Measurements from ENCODE around the gene SPP2.

Gene SPP2

GRCh38 chr2:234050455-234051135 lies at the start of gene SPP2:
Gene SPP2 (plus strand): TSS chr2:234050702. CDS start chr2:234050787, 85 bp downstream.
- no peak within 1 kb of the TSS for H3K27ac ChIP-seq
- TF ChIP-seq ZFX (IDR thresholded peaks at IDR 0.05): no peak
- TF ChIP-seq CTCF (conservative IDR thresholded peaks at IDR 0.05): no peak

GRCh38 chr2:234001380-234002160 lies 48.9 kb upstream of the SPP2 start:
- H3K27ac ChIP-seq: no peak overlapping the region
- no peak for TF ChIP-seq ZFX (IDR thresholded peaks at IDR 0.05)
- no peak for TF ChIP-seq CTCF (conservative IDR thresholded peaks at IDR 0.05)

DNA sequence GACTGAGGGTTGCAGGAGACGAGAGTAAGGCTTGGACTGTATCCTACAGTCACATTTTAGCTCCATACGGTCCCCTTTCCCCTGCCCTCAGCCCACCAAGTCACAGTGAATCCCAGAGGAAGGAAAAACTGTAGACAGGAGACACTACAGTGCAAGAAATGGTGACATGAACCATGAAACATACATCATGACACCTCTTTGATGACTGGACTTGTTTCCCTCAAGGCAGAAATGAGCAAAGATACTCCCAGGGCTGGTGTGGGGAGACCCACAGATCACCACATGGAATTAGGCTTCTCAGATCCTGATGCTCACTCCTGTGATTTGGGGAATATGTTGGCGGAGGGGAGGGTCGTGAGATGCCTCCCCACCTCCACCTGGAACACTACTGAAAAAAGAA lies 48.2 kb upstream of the SPP2 start:
- TF ChIP-seq CTCF (conservative IDR thresholded peaks at IDR 0.05) (no peak), ZFX (IDR thresholded peaks at IDR 0.05) (no peak)
- no peak overlapping the region for H3K27ac ChIP-seq

- TF ChIP-seq CTCF (conservative IDR thresholded peaks at IDR 0.05): no peak
- TF ChIP-seq ZFX (IDR thresholded peaks at IDR 0.05): no peak
- no peak overlapping the region for H3K27ac ChIP-seq
Measured at GRCh38 chr2:234003972-234004617, 46.4 kb upstream of the SPP2 start.

GRCh38 chr2:234005126-234005525 lies 45.4 kb upstream of the SPP2 start:
- TF ChIP-seq CTCF (conservative IDR thresholded peaks at IDR 0.05) (no peak), ZFX (IDR thresholded peaks at IDR 0.05) (no peak)
- no peak overlapping the region for H3K27ac ChIP-seq

GRCh38 chr2:234006501-234006900 lies 44.0 kb upstream of the SPP2 start:
- no peak overlapping the region for H3K27ac ChIP-seq
- TF ChIP-seq ZFX (IDR thresholded peaks at IDR 0.05): no peak
- no peak for TF ChIP-seq CTCF (conservative IDR thresholded peaks at IDR 0.05)

DNA sequence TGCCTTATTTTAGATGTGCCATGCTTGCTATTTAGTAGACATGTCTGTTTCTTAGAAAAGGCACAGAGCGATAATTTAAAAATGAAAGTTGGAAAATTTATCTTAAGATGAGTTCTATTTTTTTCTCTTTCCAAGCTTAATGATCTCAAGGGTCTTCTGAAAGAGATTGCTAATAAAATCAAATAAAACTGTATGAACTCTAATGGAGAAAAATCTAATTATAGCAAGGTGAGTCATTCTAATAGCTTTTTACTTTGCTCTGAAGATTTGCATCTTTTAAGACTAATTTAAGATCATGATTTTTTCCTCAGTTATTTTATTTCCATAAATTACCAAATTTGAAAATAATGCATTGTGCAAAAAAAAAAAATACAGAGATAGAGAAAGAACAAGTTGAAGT lies 36.1 kb upstream of the SPP2 start:
- TF ChIP-seq ZFX (IDR thresholded peaks at IDR 0.05) (no peak), CTCF (conservative IDR thresholded peaks at IDR 0.05) (no peak)
- no peak overlapping the region for H3K27ac ChIP-seq
